Ascending aorta (tissue), 2 donors: ENCODE measurements around the gene LENEP. TPM values are rescaled to one million over a fixed set of nuclear protein-coding genes. Genes with fewer than 3 reads are reported as not detected.
A peak's percentile ranks its signal among the peaks of the same experiment; 100 is the strongest.

ENCODE experiments used
- DNase-seq, 2 donors: peaks; one replicate each; pipeline ENCODE4 v3.0.0-alpha.2; 2019; ENCODE audit warnings: low spot score in 2 of 2
- H3K27ac ChIP-seq, 2 donors: fragments of 200-600 bp; sonication (generic); one replicate each; pipeline ENCODE4 v1.5.1; 2016 to 2017; ENCODE audit warnings: mild to moderate bottlenecking in 1 of 2
- H3K27me3 ChIP-seq: fragments of 200-600 bp; sonication (generic); one replicate; pipeline ENCODE4 v1.5.1; 2017
- H3K36me3 ChIP-seq, 2 donors: fragments of 200-600 bp; sonication (generic); one replicate each; pipeline ENCODE4 v1.5.1; 2016
- H3K4me1 ChIP-seq, 2 donors: fragments of 200-600 bp; sonication (generic); one replicate each; pipeline ENCODE4 v1.5.1; 2016 to 2017; ENCODE audit warnings: mild to moderate bottlenecking in 1 of 2
- H3K4me3 ChIP-seq, 2 donors: fragments of 200-600 bp; sonication (generic); one replicate each; pipeline ENCODE4 v1.5.1; 2016 to 2017; ENCODE audit warnings: mild to moderate bottlenecking in 1 of 2
- H3K9me3 ChIP-seq, 2 donors: fragments of 200-600 bp; sonication (generic); one replicate each; pipeline ENCODE4 v1.5.1; 2016
- intact Hi-C: fragments of 100-400 bp; cut with DNase I; formaldehyde crosslinking; loops from one replicate; pipeline ENCODE4 v1.15.1; 2023
- total RNA-seq: library from RNA; depleted of rRNA; stranded (reverse); fragments of >200 nt; gene quantifications from one replicate; pipeline ENCODE4 v1.1.0, GENCODE V29; 2016
- TF ChIP-seq, protein P1 (sequence below), 3 experiments: fragments of 200-600 bp in 2 of 3; fragments of 450-650 bp in 1 of 3; sonication (generic) in 2 of 3; IDR thresholded peaks; one replicate each; pipeline ENCODE4 v1.5.1; 2016 to 2019; ENCODE audit warnings: antibody characterized with exemption in 3 of 3, mild to moderate bottlenecking in 1 of 3, moderate library complexity in 1 of 3

LENEP gene
- total RNA-seq, 1 donor from 2014 or later, result not detected

- no peak for DNase-seq
- TF ChIP-seq, protein P1, sequence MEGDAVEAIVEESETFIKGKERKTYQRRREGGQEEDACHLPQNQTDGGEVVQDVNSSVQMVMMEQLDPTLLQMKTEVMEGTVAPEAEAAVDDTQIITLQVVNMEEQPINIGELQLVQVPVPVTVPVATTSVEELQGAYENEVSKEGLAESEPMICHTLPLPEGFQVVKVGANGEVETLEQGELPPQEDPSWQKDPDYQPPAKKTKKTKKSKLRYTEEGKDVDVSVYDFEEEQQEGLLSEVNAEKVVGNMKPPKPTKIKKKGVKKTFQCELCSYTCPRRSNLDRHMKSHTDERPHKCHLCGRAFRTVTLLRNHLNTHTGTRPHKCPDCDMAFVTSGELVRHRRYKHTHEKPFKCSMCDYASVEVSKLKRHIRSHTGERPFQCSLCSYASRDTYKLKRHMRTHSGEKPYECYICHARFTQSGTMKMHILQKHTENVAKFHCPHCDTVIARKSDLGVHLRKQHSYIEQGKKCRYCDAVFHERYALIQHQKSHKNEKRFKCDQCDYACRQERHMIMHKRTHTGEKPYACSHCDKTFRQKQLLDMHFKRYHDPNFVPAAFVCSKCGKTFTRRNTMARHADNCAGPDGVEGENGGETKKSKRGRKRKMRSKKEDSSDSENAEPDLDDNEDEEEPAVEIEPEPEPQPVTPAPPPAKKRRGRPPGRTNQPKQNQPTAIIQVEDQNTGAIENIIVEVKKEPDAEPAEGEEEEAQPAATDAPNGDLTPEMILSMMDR (IDR thresholded peaks at IDR 0.05), result no peak
- intact Hi-C loops, result loop anchor here (1.0 to 5.0 kb wide), 6 partner anchors 28 to 960 kb away; partner anchors contain the start of genes ADAM15, ATP8B2, CKS1B and SLC50A1
- Histone ChIP-seq H3K9me3 (no peaks in the 10 kb centered on the region), H3K27me3 (no peaks in the 10 kb centered on the region), H3K4me1 (peaks cover 22 to 48% of the 10 kb centered on the region in 2 donors), H3K27ac (peak within 1 kb of the TSS; percentile 97 to 98), H3K4me3 (peak within 1 kb of the TSS; percentile 92 to 94), H3K36me3 (no peaks in the 10 kb centered on the region)
These were observed 9.3 kb downstream of the LENEP start, which contains the start of gene ZBTB7B for GRCh38 chr1:155002464-155003226. TSS of gene ZBTB7B (plus strand) at chr1:155002802. CDS start at chr1:155014661, 11,859 bp downstream.

DNA sequence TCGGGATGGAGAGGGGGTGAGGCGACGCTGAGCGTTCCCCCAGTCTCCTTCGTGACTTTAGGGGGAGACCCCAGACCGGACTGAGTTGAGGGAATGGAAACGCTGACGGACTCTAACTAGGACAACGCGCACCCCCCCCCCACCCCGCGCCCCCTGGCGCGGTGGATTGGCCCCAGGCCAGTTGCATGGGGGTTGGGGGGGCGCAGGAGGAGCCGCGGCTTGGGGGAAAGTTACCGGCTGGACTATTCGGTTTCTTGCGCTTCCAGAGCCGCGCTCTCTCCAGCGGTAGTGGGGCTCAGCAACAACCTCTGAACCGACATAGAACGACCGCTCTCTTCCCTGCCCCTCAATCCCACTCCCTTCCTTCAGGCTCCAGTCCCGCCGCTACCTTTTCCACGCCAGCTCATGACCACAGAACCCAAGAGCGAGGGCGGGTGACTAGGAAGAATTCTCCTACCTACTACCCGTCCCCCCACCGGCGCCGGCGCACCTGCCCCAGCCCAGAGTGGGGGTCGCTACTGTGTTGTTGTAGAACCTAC lies 9.9 kb downstream of the LENEP start:
- Histone ChIP-seq H3K27ac (peak overlapping the region; percentile 97 to 98), H3K36me3 (no peaks in the 10 kb centered on the region), H3K27me3 (no peaks in the 10 kb centered on the region), H3K4me1 (peaks cover 25 to 55% of the 10 kb centered on the region in 2 donors), H3K4me3 (peak overlapping the region; percentile 92 to 94), H3K9me3 (no peaks in the 10 kb centered on the region)
- intact Hi-C loops, result loop anchor here (2.0 to 5.0 kb wide), 4 partner anchors 48 to 959 kb away; partner anchors contain the start of genes ADAM15, ATP8B2 and SLC50A1
- peak in 1 of 2 donors; percentile 79 for DNase-seq
- TF ChIP-seq, protein P1 (IDR thresholded peaks at IDR 0.05), result no peak

DNA sequence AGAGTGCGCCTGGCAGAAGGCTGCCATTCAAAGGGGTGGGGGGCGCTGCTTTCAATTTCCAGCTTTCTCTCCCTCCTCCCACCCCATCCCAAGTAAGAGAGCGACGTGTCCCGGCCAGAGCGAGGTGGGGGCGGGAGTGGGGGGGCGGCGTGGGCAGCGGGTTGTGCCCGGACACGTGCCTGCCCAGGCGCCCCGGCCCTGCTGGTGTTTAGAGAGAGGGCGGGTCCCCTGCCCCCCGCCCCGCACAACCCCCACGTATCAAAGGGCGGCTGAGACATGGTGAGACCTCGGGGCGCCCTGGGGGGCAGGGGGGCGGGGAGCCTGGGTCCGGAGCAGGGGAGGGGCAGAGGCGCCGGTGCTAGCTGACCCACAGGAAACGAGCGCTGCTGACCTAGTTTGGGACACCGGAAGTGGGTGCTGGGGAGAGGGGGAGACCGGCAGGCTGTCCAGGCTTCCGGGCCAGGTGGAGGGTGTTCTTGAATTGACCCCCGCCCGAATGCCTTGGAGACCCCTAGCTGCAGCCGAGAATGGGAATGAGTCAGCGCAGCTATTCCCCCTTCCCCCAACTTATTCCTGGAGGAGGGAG lies 10.5 kb downstream of the LENEP start:
- TF ChIP-seq, protein P1 (IDR thresholded peaks at IDR 0.05), result no peak
- Histone ChIP-seq H3K27me3 (no peaks in the 10 kb centered on the region), H3K27ac (peak overlapping the region; percentile 97 to 98), H3K4me3 (peak overlapping the region; percentile 92 to 94), H3K4me1 (peaks cover 25 to 56% of the 10 kb centered on the region in 2 donors), H3K36me3 (no peaks in the 10 kb centered on the region), H3K9me3 (no peaks in the 10 kb centered on the region)
- peak in 1 of 2 donors; percentile 88 for DNase-seq
- intact Hi-C loops, result loop anchor here (2.0 to 5.0 kb wide), 4 partner anchors 47 to 958 kb away; partner anchors contain the start of genes ADAM15, ATP8B2 and SLC50A1

DNA sequence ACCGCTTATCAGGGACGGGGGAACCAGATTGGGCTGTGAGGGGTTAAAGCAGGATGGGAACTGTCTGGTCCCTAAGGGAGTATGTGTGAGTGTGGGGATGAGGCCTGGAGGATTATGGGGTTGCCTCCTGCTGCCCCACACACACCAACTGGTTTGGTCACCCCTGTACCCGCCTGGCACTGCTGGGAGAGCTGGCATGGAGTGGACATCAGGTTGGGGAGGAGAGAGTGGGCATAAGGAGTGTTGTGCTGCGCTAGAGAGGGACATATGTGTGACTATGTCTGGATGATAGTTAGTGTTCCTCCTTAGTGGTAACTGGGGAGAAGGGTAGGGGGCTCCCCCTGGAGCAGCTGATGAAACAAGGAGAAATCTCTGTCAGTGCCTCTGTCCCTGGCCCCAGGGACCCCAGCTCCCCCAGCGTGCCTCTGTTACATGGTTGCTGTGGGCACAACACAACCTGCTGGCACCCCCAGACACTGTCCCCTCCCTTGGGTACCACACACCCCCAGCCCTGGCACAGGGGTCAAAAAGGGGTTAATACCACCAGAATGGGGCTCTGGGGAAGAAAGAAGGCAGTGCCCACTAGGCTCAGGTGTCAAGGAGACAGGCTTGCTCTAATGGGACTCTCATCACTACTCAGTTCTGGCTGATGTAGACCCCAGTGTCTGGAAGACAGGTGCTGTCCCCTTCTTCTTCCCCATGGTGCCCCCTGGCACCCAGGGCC lies 11.1 kb downstream of the LENEP start:
- no peak for DNase-seq
- TF ChIP-seq, protein P1 (IDR thresholded peaks at IDR 0.05), result no peak
- no peaks in the 10 kb centered on the region for H3K27me3 ChIP-seq
- intact Hi-C loops, result loop anchor here (5.0 kb wide), 3 partner anchors 133 to 958 kb away; partner anchors contain the start of genes ATP8B2 and SLC50A1
- peak overlapping the region; percentile 97 to 98 for H3K27ac ChIP-seq
- peak overlapping the region; percentile 92 to 94 for H3K4me3 ChIP-seq
- H3K36me3 ChIP-seq, result no peaks in the 10 kb centered on the region
- H3K9me3 ChIP-seq, result no peaks in the 10 kb centered on the region
- peaks cover 21 to 52% of the 10 kb centered on the region in 2 donors for H3K4me1 ChIP-seq
